Breast epithelium (tissue), 4 donors: Measurements from ENCODE around the gene GNAZ. TPM values are rescaled to one million over a fixed set of nuclear protein-coding genes. Genes with fewer than 3 reads are reported as not detected.

Experiments
- DNase-seq, 2 donors: peaks; one replicate each; pipeline ENCODE4 v3.0.0-alpha.2; 2019; ENCODE audit warnings: low spot score in 2 of 2
- H3K27ac ChIP-seq, 2 donors: fragments of 200-600 bp; sonication (generic) in 1 of 2; one replicate each; pipeline ENCODE4 v1.5.1; 2016 to 2019; ENCODE audit warnings: mild to moderate bottlenecking in 1 of 2
- H3K27me3 ChIP-seq, 2 donors: fragments of 200-600 bp; sonication (generic) in 1 of 2; one replicate each; pipeline versions ENCODE4 v1.5.1 to v1.6.0; 2017 to 2019; ENCODE audit warnings: control low read depth in 1 of 2, mild to moderate bottlenecking in 1 of 2
- H3K36me3 ChIP-seq: fragments of 200-600 bp; one replicate; pipeline ENCODE4 v1.5.1; 2019
- H3K4me1 ChIP-seq, 2 donors: fragments of 200-600 bp; sonication (generic); one replicate each; pipeline ENCODE4 v1.5.1; 2016 to 2019; ENCODE audit warnings: control low read depth in 1 of 2
- H3K4me3 ChIP-seq, 3 donors: fragments of 200-600 bp; sonication (generic); 1 replicate in 2 of 3; 2 replicates in 1 of 3; pipeline ENCODE4 v1.5.1; 2016 to 2019; ENCODE audit warnings: mild to moderate bottlenecking in 3 of 3, moderate library complexity in 2 of 3
- H3K9me3 ChIP-seq, 2 donors: fragments of 200-600 bp; sonication (generic) in 1 of 2; one replicate each; pipeline ENCODE4 v1.5.1; 2016 to 2019; ENCODE audit warnings: control low read depth in 1 of 2
- CTCF ChIP-seq, 3 donors: fragments of 450-650 bp; IDR thresholded peaks; one replicate each; pipeline ENCODE4 v1.5.1; 2016 to 2017; ENCODE audit warnings: antibody characterized with exemption in 3 of 3, mild to moderate bottlenecking in 3 of 3, moderate library complexity in 3 of 3
- POLR2A ChIP-seq: fragments of 450-650 bp; IDR thresholded peaks from one replicate; pipeline ENCODE4 v1.6.1; 2016; ENCODE audit warnings: antibody characterized with exemption, mild to moderate bottlenecking, moderate library complexity
- POLR2AphosphoS5 ChIP-seq, 3 donors: sonication (generic); formaldehyde crosslinking; IDR thresholded peaks; one replicate each; pipeline ENCODE4 v1.6.1; 2017; ENCODE audit warnings: antibody characterized with exemption in 3 of 3
- intact Hi-C: fragments of 100-400 bp; cut with DNase I; formaldehyde crosslinking; loops from one replicate; pipeline ENCODE4 v1.15.1; 2023; ENCODE audit warnings: low total_unique reads
- total RNA-seq, 3 donors: library from RNA; depleted of rRNA; stranded (reverse); fragments of >200 nt; gene quantifications; one replicate each; pipeline ENCODE4 v1.1.0, GENCODE V29; 2016

Gene GNAZ
- total RNA-seq, 3 donors from 2014 or later: 5.0 to 15.7 (median 5.3) TPM

GRCh38 chr22:23029521-23030228 lies 40.6 kb upstream of the GNAZ start:
- Histone ChIP-seq H3K27ac (no peak overlapping the region), H3K4me1 (no peaks in the 10 kb centered on the region), H3K36me3 (no peaks in the 10 kb centered on the region), H3K4me3 (no peak overlapping the region), H3K27me3 (no peaks in the 10 kb centered on the region), H3K9me3 (no peaks in the 10 kb centered on the region)
- TF ChIP-seq CTCF (IDR thresholded peaks at IDR 0.05): no peak
- no peak for TF ChIP-seq POLR2AphosphoS5 (IDR thresholded peaks at IDR 0.05)
- no peak for TF ChIP-seq POLR2A
- DNase-seq: no peak
- intact Hi-C loops: loop anchor here (2.0 to 10.0 kb wide), 2 partner anchors 55 to 485 kb away; no protein-coding TSS in a partner anchor

GRCh38 chr22:23031381-23031780 lies 38.9 kb upstream of the GNAZ start:
- Histone ChIP-seq H3K4me1 (no peaks in the 10 kb centered on the region), H3K36me3 (no peaks in the 10 kb centered on the region), H3K9me3 (no peaks in the 10 kb centered on the region), H3K27ac (no peak overlapping the region), H3K27me3 (no peaks in the 10 kb centered on the region), H3K4me3 (no peak overlapping the region)
- intact Hi-C loops: loop anchor here (2.0 to 10.0 kb wide), 2 partner anchors 53 to 483 kb away; no protein-coding TSS in a partner anchor
- TF ChIP-seq POLR2AphosphoS5 (IDR thresholded peaks at IDR 0.05) (no peak), CTCF (IDR thresholded peaks at IDR 0.05) (no peak), POLR2A (no peak)
- DNase-seq: no peak

GRCh38 chr22:23031786-23032185 lies 38.5 kb upstream of the GNAZ start:
- DNase-seq: no peak
- H3K4me1 ChIP-seq: no peaks in the 10 kb centered on the region
- no peak overlapping the region for H3K4me3 ChIP-seq
- TF ChIP-seq CTCF (IDR thresholded peaks at IDR 0.05) (no peak), POLR2A (no peak), POLR2AphosphoS5 (IDR thresholded peaks at IDR 0.05) (no peak)
- H3K9me3 ChIP-seq: no peaks in the 10 kb centered on the region
- peaks cover 0 to 2% of the 10 kb centered on the region in 2 donors for H3K27me3 ChIP-seq
- H3K27ac ChIP-seq: no peak overlapping the region
- intact Hi-C loops: loop anchor here (2.0 to 10.0 kb wide), 2 partner anchors 53 to 483 kb away; no protein-coding TSS in a partner anchor
- no peaks in the 10 kb centered on the region for H3K36me3 ChIP-seq

- TF ChIP-seq POLR2AphosphoS5 (IDR thresholded peaks at IDR 0.05) (no peak), CTCF (IDR thresholded peaks at IDR 0.05) (no peak), POLR2A (no peak)
- no peaks in the 10 kb centered on the region for H3K4me1 ChIP-seq
- intact Hi-C loops: loop anchor here (10.0 kb wide), 1 partner anchor 482 kb away; no protein-coding TSS in a partner anchor
- H3K36me3 ChIP-seq: no peaks in the 10 kb centered on the region
- H3K4me3 ChIP-seq: no peak overlapping the region
- no peak for DNase-seq
- peaks cover 0 to 3% of the 10 kb centered on the region in 2 donors for H3K27me3 ChIP-seq
- no peak overlapping the region for H3K27ac ChIP-seq
- no peaks in the 10 kb centered on the region for H3K9me3 ChIP-seq
Measured at GRCh38 chr22:23032658-23033057, 37.7 kb upstream of the GNAZ start.
